ENCODE data around the gene GPR45. TPM values are rescaled to one million over a fixed set of nuclear protein-coding genes. Genes with fewer than 3 reads are reported as not detected.

The GPR45 gene
- total RNA-seq, 1 experiment from 2014 or later, result not detected

- DNase-seq (ENCODE audit: low read depth), result no peak
Observed at GRCh38 chr2:105252271-105252670, 10.7 kb downstream of the GPR45 start.

GRCh38 chr2:105254531-105255210 is 13.1 kb downstream of the GPR45 start:
- no peak for DNase-seq (ENCODE audit: low read depth)

- no peak for DNase-seq (ENCODE audit: low read depth)
Observed at GRCh38 chr2:105255979-105256378, 14.4 kb downstream of the GPR45 start.

GRCh38 chr2:105256431-105257047 is 15.0 kb downstream of the GPR45 start:
- DNase-seq (ENCODE audit: low read depth), result no peak

GRCh38 chr2:105257981-105258380 is 16.4 kb downstream of the GPR45 start:
- no peak for DNase-seq (ENCODE audit: low read depth)

GRCh38 chr2:105258835-105259350 is 17.4 kb downstream of the GPR45 start:
- DNase-seq (ENCODE audit: low read depth), result no peak

- DNase-seq (ENCODE audit: low read depth), result peak; percentile 72
Observed at GRCh38 chr2:105261061-105261460, 19.5 kb downstream of the GPR45 start.

GRCh38 chr2:105262651-105263091 is 21.1 kb downstream of the GPR45 start:
- DNase-seq (ENCODE audit: low read depth), result no peak

GRCh38 chr2:105269426-105269825 is 27.9 kb downstream of the GPR45 start:
- DNase-seq (ENCODE audit: low read depth), result no peak

GRCh38 chr2:105271393-105272045 is 30.0 kb downstream of the GPR45 start:
- no peak for DNase-seq (ENCODE audit: low read depth)

- no peak for DNase-seq (ENCODE audit: low read depth)
Observed at GRCh38 chr2:105272176-105272575, 30.6 kb downstream of the GPR45 start.

GRCh38 chr2:105274046-105274445 is 32.5 kb downstream of the GPR45 start:
- DNase-seq (ENCODE audit: low read depth), result no peak

- DNase-seq (ENCODE audit: low read depth), result no peak
Observed at GRCh38 chr2:105278654-105279053, 37.1 kb downstream of the GPR45 start.

- DNase-seq (ENCODE audit: low read depth), result no peak
Observed at GRCh38 chr2:105279126-105279525, 37.6 kb downstream of the GPR45 start.

- no peak for DNase-seq (ENCODE audit: low read depth)
Observed at GRCh38 chr2:105280281-105280680, 38.7 kb downstream of the GPR45 start.

- no peak for DNase-seq (ENCODE audit: low read depth)
Observed at GRCh38 chr2:105283532-105283931, 42.0 kb downstream of the GPR45 start.

- peak; percentile 20 for DNase-seq (ENCODE audit: low read depth)
Observed at GRCh38 chr2:105287692-105288091, 46.1 kb downstream of the GPR45 start.

- no peak for DNase-seq (ENCODE audit: low read depth)
Observed at GRCh38 chr2:105288133-105288532, 46.6 kb downstream of the GPR45 start.

GRCh38 chr2:105290981-105291660 is 49.6 kb downstream of the GPR45 start:
- no peak for DNase-seq (ENCODE audit: low read depth)

GRCh38 chr2:105291981-105292380 is 50.4 kb downstream of the GPR45 start:
- DNase-seq (ENCODE audit: low read depth), result no peak
